Thyroid gland (tissue), 4 donors: Measurements from ENCODE around the gene COL18A1.

Experiments used
- CTCF ChIP-seq, 6 experiments: fragments of 200-600 bp in 3 of 6; fragments of 450-650 bp in 3 of 6; sonication (generic) in 3 of 6; IDR thresholded peaks; one replicate each; pipeline ENCODE4 v1.5.1; 2016 to 2019; ENCODE audit warnings: antibody characterized with exemption in 6 of 6, mild to moderate bottlenecking in 2 of 6, inconsistent platforms in 1 of 6, moderate library complexity in 1 of 6
- POLR2A ChIP-seq, 2 donors: fragments of 450-650 bp; IDR thresholded peaks; one replicate each; pipeline ENCODE4 v1.6.1; 2017; ENCODE audit warnings: antibody characterized with exemption in 2 of 2, mild to moderate bottlenecking in 2 of 2, moderate library complexity in 1 of 2

- TF ChIP-seq POLR2A (IDR thresholded peaks at IDR 0.05) (no peak), CTCF (IDR thresholded peaks at IDR 0.05) (no peak)
These were observed 19.2 kb downstream of the COL18A1 start for GRCh38 chr21:45423968-45424853.
